ENCODE measurements around the gene SLFN12.

GRCh38 chr17:35448899-35449227 is 16.6 kb upstream of the SLFN12 start:
- no peak for TF ChIP-seq CTCF (IDR thresholded peaks at IDR 0.05)
- no peak for TF ChIP-seq POLR2A (IDR thresholded peaks at IDR 0.05)
